ENCODE data around the gene SCFD2. TPM values are rescaled to one million over a fixed set of nuclear protein-coding genes. Genes with fewer than 3 reads are reported as not detected.

SCFD2 gene
- polyA plus RNA-seq, 2 of the 4 experiments (the other 2 are of a cell fraction): 7.6 to 10.8 TPM

GRCh38 chr4:53066155-53066554 lies 299.7 kb downstream of the SCFD2 start:
- Histone ChIP-seq H3K27ac (no peak overlapping the region), H3K4me2 (no peak overlapping the region), H3K9me3 (0 out of 3 replicates have a peak, but pooled peaks cover 4% of the 10 kb centered on the region), H3K4me3 (no peak overlapping the region), H3K4me1 (no peaks in the 10 kb centered on the region)
- FAIRE-seq (no peak), DNase-seq (ENCODE audit: low read depth in 1 of 2, low spot score in 1 of 2) (no peak), ATAC-seq (no peak)
- ChIA-PET POLR2A (no interaction called here), CTCF (no interaction called here)
- no peak for TF ChIP-seq KDM5A (IDR thresholded peaks at IDR 0.05)
- 89% methylated on average over 1 of the region's 1 CpG for WGBS (ENCODE audit: missing lambda C conversion rate)

GRCh38 chr4:53064609-53065008 lies 301.3 kb downstream of the SCFD2 start:
- H3K4me3 ChIP-seq: no peak overlapping the region
- WGBS (ENCODE audit: missing lambda C conversion rate): 43% methylated on average over 1 of the region's 1 CpG
- no peaks in the 10 kb centered on the region for H3K4me1 ChIP-seq
- POLR2A ChIA-PET: no interaction called here
- 0 out of 3 replicates have a peak, but pooled peaks cover 4% of the 10 kb centered on the region for H3K9me3 ChIP-seq
- no peak for TF ChIP-seq HOXB5 (CRISPR knock-in tag; IDR thresholded peaks at IDR 0.05)
- no peak overlapping the region for H3K27ac ChIP-seq
- CTCF ChIA-PET: no interaction called here
- ATAC-seq: no peak
- no peak for DNase-seq (ENCODE audit: low read depth in 1 of 2, low spot score in 1 of 2)
- no peak overlapping the region for H3K4me2 ChIP-seq
- FAIRE-seq: no peak

- H3K4me3 ChIP-seq: no peak overlapping the region
- DNase-seq (ENCODE audit: low read depth in 1 of 2, low spot score in 1 of 2): no peak
- ChIA-PET CTCF (no interaction called here), POLR2A (no interaction called here)
- ATAC-seq: no peak
- no peak overlapping the region for H3K4me2 ChIP-seq
- no peak for FAIRE-seq
- no peak overlapping the region for H3K27ac ChIP-seq
- no peaks in the 10 kb centered on the region for H3K9me3 ChIP-seq
- TF ChIP-seq MAFK (IDR thresholded peaks at IDR 0.05; ENCODE audit: partially characterized antibody) (peak; percentile 44), RCOR1 (IDR thresholded peaks at IDR 0.05; ENCODE audit: low read depth, low read length) (no peak), CBX2 (IDR thresholded peaks at IDR 0.05; ENCODE audit: borderline replicate concordance, low read depth) (no peak), HMGXB4 (CRISPR knock-in tag; IDR thresholded peaks at IDR 0.05; ENCODE audit: borderline replicate concordance) (no peak)
- no peaks in the 10 kb centered on the region for H3K4me1 ChIP-seq
- WGBS (ENCODE audit: missing lambda C conversion rate): 93% methylated on average over 8 of the region's 8 CpGs
Measured at GRCh38 chr4:53061091-53061850, 304.6 kb downstream of the SCFD2 start.

- no peak for DNase-seq (ENCODE audit: low read depth in 1 of 2, low spot score in 1 of 2)
- Histone ChIP-seq H3K27ac (no peak overlapping the region), H3K4me3 (no peak overlapping the region), H3K9me3 (no peaks in the 10 kb centered on the region), H3K4me1 (no peaks in the 10 kb centered on the region), H3K4me2 (no peak overlapping the region)
- WGBS (ENCODE audit: missing lambda C conversion rate): 40% methylated on average over 3 of the region's 3 CpGs
- ChIA-PET POLR2A (no interaction called here), CTCF (no interaction called here)
- FAIRE-seq: no peak
- no peak for ATAC-seq
- TF ChIP-seq CBX2 (IDR thresholded peaks at IDR 0.05; ENCODE audit: borderline replicate concordance, low read depth): no peak
- no peak for TF ChIP-seq ZC3H11A (IDR thresholded peaks at IDR 0.05)
- TF ChIP-seq RAD21 (conservative IDR thresholded peaks at IDR 0.05 in 1 of 2, IDR thresholded peaks at IDR 0.05 in 1 of 2): no peak
- no peak for TF ChIP-seq CEBPB (IDR thresholded peaks at IDR 0.05)
- TF ChIP-seq EHF (CRISPR knock-in tag; IDR thresholded peaks at IDR 0.05): no peak
- TF ChIP-seq MYC (IDR thresholded peaks at IDR 0.05; ENCODE audit: borderline replicate concordance, low read length): no peak
- TF ChIP-seq, protein P1, sequence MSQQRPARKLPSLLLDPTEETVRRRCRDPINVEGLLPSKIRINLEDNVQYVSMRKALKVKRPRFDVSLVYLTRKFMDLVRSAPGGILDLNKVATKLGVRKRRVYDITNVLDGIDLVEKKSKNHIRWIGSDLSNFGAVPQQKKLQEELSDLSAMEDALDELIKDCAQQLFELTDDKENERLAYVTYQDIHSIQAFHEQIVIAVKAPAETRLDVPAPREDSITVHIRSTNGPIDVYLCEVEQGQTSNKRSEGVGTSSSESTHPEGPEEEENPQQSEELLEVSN (IDR thresholded peaks at IDR 0.05; ENCODE audit: borderline replicate concordance, low read depth): no peak
- TF ChIP-seq EP300 (IDR thresholded peaks at IDR 0.05): no peak
- no peak for TF ChIP-seq CHD2 (IDR thresholded peaks at IDR 0.05; ENCODE audit: low read length, partially characterized antibody)
- TF ChIP-seq FOSL2 (IDR thresholded peaks at IDR 0.05): no peak
- no peak for TF ChIP-seq FOSL2 (CRISPR knock-in tag; IDR thresholded peaks at IDR 0.05)
- no peak for TF ChIP-seq MAZ (IDR thresholded peaks at IDR 0.05; ENCODE audit: borderline replicate concordance, low read depth, low read length)
- TF ChIP-seq HOXB13 (CRISPR knock-in tag; IDR thresholded peaks at IDR 0.05; ENCODE audit: low read depth): no peak
- TF ChIP-seq NR3C1 (IDR thresholded peaks at IDR 0.05): no peak
- no peak for TF ChIP-seq CHD4 (IDR thresholded peaks at IDR 0.05; ENCODE audit: borderline replicate concordance)
- TF ChIP-seq, protein P2, sequence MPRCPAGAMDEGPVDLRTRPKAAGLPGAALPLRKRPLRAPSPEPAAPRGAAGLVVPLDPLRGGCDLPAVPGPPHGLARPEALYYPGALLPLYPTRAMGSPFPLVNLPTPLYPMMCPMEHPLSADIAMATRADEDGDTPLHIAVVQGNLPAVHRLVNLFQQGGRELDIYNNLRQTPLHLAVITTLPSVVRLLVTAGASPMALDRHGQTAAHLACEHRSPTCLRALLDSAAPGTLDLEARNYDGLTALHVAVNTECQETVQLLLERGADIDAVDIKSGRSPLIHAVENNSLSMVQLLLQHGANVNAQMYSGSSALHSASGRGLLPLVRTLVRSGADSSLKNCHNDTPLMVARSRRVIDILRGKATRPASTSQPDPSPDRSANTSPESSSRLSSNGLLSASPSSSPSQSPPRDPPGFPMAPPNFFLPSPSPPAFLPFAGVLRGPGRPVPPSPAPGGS (IDR thresholded peaks at IDR 0.05): no peak
- no peak for TF ChIP-seq POLR2A (IDR thresholded peaks at IDR 0.05; ENCODE audit: low read length)
- TF ChIP-seq SMC3 (IDR thresholded peaks at IDR 0.05): no peak
- no peak for TF ChIP-seq RNF2 (IDR thresholded peaks at IDR 0.05; ENCODE audit: borderline replicate concordance, low read depth)
Measured at GRCh38 chr4:53060278-53060677, 305.6 kb downstream of the SCFD2 start.
